Progenitor cell of endocrine pancreas (in vitro differentiated cells): Measurements from ENCODE around the gene UBE3D. TPM values are rescaled to one million over a fixed set of nuclear protein-coding genes. Genes with fewer than 3 reads are reported as not detected.

Source experiments
- DNase-seq: peaks from one replicate; pipeline ENCODE4 v3.0.0; 2021; ENCODE audit warnings: low spot score; ENCODE audit not compliant: unreplicated experiment
- H3K27ac Mint-ChIP-seq: 2 replicates; pipeline ENCODE4 v1.8.0; 2021; ENCODE audit warnings: mild to moderate bottlenecking, moderate library complexity, mixed read lengths
- H3K27me3 Mint-ChIP-seq: 2 replicates; pipeline ENCODE4 v1.8.0; 2021; ENCODE audit warnings: mixed read lengths
- H3K36me3 Mint-ChIP-seq: 2 replicates; pipeline ENCODE4 v1.8.0; 2022; ENCODE audit warnings: mixed read lengths; ENCODE audit not compliant: insufficient read depth
- H3K4me1 Mint-ChIP-seq: 2 replicates; pipeline ENCODE4 v1.8.0; 2021; ENCODE audit warnings: low read depth, mixed read lengths
- H3K4me3 Mint-ChIP-seq: 2 replicates; pipeline ENCODE4 v1.8.0; 2021; ENCODE audit warnings: low read depth, mild to moderate bottlenecking, moderate library complexity, mixed read lengths
- H3K9me3 Mint-ChIP-seq: 2 replicates; pipeline ENCODE4 v1.8.0; 2021; ENCODE audit warnings: low read depth, mixed read lengths
- total RNA-seq: library from RNA; stranded (reverse); gene quantifications from 2 replicates; pipeline ENCODE4 v1.2.1, GENCODE V29; 2021
- TF ChIP-seq, protein P1 (sequence below): fragments of 200-600 bp; sonication (generic); IDR thresholded peaks from one replicate; pipeline ENCODE4 v1.5.0; 2021; ENCODE audit warnings: antibody characterized with exemption, mild to moderate bottlenecking; ENCODE audit not compliant: unreplicated experiment

The UBE3D gene
- total RNA-seq, 1 donor from 2014 or later: 15.5 TPM

DNA sequence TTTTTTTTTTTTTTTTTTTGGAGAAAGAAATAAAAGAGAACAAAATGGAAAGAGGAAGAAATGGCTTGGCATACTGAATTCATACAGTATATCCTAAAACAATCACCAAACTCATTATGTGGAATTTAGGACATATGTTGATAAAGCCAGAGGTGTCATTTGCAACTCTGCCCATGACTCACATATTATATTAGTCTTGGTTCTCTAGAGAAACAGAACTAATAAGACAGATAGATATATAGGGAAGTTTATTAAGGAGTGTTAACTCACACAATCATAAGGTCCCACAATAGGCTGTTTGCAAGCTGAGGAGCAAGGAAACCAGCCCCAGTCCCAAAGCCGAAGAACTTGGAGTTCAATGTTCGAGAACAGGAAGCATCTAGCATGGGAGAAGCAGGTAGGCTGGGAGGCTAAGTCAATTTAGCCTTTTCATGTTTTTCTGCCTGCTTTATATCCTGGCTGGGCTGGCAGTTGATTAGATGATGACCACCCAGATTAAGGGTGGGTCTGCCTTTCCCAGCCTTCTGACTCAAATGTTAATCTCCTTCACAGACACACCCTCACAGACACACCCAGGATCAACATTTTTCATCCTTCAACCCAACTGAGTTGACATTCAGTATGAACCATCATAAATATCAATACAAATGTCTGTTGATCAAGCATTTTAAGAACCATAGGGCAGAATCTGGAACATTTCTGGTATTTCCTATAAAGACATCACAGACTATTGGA lies 102.3 kb downstream of the UBE3D start:
- Mint-ChIP-seq H3K4me1 (peaks cover 2% of the 10 kb centered on the region), H3K9me3 (peaks cover 6% of the 10 kb centered on the region), H3K4me3 (no peak overlapping the region), H3K27me3 (no peaks in the 10 kb centered on the region), H3K27ac (no peak overlapping the region), H3K36me3 (peaks cover 5% of the 10 kb centered on the region)
- DNase-seq: no peak
- TF ChIP-seq, protein P1, sequence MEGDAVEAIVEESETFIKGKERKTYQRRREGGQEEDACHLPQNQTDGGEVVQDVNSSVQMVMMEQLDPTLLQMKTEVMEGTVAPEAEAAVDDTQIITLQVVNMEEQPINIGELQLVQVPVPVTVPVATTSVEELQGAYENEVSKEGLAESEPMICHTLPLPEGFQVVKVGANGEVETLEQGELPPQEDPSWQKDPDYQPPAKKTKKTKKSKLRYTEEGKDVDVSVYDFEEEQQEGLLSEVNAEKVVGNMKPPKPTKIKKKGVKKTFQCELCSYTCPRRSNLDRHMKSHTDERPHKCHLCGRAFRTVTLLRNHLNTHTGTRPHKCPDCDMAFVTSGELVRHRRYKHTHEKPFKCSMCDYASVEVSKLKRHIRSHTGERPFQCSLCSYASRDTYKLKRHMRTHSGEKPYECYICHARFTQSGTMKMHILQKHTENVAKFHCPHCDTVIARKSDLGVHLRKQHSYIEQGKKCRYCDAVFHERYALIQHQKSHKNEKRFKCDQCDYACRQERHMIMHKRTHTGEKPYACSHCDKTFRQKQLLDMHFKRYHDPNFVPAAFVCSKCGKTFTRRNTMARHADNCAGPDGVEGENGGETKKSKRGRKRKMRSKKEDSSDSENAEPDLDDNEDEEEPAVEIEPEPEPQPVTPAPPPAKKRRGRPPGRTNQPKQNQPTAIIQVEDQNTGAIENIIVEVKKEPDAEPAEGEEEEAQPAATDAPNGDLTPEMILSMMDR: no peak

DNA sequence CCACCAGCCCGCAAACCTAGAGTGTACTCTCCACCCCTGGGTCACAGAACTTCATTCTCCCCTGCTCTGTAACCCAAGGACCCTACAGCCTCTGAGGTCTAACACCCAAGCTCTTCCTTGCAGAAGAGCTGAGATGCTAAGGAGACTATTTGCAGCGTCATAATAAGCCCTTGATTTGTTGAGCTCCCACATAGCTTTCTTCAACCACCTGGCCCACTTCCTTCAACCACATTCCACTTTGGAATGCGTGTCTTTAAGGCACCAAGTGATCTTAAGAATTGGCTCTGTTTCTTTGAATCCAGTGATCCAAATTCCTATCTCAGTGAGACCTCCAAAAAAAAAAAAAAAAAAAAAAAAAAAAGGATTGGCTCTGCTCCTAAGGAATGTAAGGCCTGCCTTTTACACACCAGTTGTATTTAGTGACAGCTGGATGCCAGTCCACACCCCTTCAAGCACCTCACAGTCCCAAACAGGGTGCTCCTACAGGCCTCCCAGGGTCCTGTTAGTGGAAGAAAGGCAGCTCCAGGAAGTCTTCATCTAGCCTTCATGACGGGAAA lies 106.2 kb downstream of the UBE3D start:
- DNase-seq: no peak
- Mint-ChIP-seq H3K36me3 (peaks cover 1% of the 10 kb centered on the region), H3K27me3 (no peaks in the 10 kb centered on the region), H3K27ac (no peak overlapping the region), H3K4me3 (no peak overlapping the region), H3K4me1 (peaks cover 2% of the 10 kb centered on the region), H3K9me3 (no peaks in the 10 kb centered on the region)
- TF ChIP-seq, protein P1: no peak

DNA sequence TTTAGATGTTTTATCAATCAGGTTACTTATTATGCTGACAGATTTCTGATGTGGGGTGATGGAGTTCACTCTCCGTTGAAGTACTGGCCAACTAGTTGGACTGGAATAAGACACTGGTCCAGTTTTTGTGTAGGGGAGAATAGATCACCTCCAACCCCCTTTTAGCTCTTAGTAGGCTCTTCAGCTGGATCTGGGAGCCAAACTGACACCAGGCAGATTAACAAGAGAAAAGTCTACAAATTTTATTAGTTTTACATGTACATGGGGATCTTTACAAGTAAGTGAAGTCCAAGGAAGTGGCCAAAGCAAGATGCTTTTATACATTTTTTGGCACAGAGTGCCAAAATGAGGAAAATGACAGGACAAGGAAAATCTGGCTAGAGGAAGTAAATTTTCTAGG lies 107.1 kb downstream of the UBE3D start:
- Mint-ChIP-seq H3K4me3 (no peak overlapping the region), H3K36me3 (peaks cover 1% of the 10 kb centered on the region), H3K9me3 (no peaks in the 10 kb centered on the region), H3K27me3 (no peaks in the 10 kb centered on the region), H3K27ac (peak overlapping the region; percentile 37), H3K4me1 (peaks cover 2% of the 10 kb centered on the region)
- DNase-seq: no peak
- TF ChIP-seq, protein P1: no peak

DNA sequence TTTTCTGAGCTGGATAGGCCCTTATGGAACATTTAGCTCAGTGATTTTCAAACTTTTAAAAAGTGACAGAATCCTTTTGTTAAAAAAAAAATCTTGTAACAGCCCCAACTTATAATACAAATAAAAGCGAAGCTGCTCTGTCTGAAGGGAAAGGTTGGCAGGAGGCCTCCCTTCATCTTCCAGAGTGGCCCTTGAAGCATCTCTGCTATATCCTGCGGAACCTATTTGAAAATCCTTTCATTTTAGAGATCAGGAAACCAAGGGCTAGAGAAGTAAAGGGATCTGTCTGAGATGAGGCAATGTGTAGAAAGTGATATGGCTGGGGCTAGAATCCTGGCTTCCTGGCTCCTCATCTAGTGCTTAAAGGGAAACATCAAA lies 107.8 kb downstream of the UBE3D start:
- Mint-ChIP-seq H3K9me3 (no peaks in the 10 kb centered on the region), H3K27ac (no peak overlapping the region), H3K27me3 (no peaks in the 10 kb centered on the region), H3K36me3 (peaks cover 1% of the 10 kb centered on the region), H3K4me1 (peaks cover 2% of the 10 kb centered on the region), H3K4me3 (no peak overlapping the region)
- TF ChIP-seq, protein P1: no peak
- DNase-seq: no peak

DNA sequence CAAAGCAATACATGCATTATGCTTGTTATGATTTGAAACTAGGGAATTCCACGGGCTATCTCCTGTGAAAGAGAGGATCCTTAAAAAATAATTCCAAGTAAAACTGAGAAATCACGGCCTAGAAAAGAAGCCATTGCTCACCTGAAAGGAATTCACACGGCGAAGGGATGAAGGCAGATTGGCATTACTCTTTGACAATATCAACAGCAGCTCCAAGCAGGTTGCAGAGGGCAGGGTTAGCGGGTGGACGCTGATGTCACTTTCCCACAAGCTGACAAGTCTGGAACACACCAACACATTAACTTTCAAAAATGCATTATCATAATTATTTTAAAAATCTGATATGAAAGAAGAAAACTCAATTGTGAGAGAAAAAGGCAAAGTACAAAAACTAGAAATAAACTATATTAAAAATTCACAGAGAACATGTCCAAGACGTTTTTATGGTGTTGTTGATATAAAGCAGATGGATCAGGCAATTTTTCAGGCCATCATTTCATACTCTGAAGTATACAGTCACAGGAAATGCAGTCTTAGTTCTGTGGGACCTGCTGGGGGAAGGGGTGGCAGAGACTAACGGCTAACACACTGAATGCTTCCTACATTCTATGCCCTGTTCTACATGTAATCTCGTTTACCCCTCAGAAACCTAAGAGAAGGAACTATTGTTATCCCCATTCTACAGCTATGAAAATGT lies 108.3 kb downstream of the UBE3D start:
- H3K27ac Mint-ChIP-seq: no peak overlapping the region
- TF ChIP-seq, protein P1: no peak

More for the DNA sequence above, 108.3 kb downstream of the UBE3D start:
- Mint-ChIP-seq H3K4me1 (peaks cover 2% of the 10 kb centered on the region), H3K36me3 (peaks cover 1% of the 10 kb centered on the region), H3K4me3 (no peak overlapping the region), H3K27me3 (no peaks in the 10 kb centered on the region), H3K9me3 (no peaks in the 10 kb centered on the region)
- DNase-seq: no peak
